Activated T-cell treated with anti-CD3 and anti-CD28 coated beads, Interleukin-2, amount 50 U/mL, for 4 hours (primary cell): ENCODE measurements around the gene ZNF519. TPM values are rescaled to one million over a fixed set of nuclear protein-coding genes. Genes with fewer than 3 reads are reported as not detected.
"Not testable (repeated sequence)": the region's sequence is repeated elsewhere in the genome, so short reads cannot be mapped to it uniquely, and the experiment has no call there.

ENCODE experiments used
- ATAC-seq, 2 donors: fragments of 200-7000 bp; cut with Tn5 transposase; one replicate each; pipeline ENCODE4 v1.10.0; 2021
- DNase-seq: peaks from one replicate; pipeline ENCODE4 v3.0.0-alpha.2; 2020
- H3K27me3 Mint-ChIP-seq: one replicate; pipeline ENCODE4 v1.8.0; 2021; ENCODE audit warnings: low read depth, mixed read lengths
- H3K36me3 Mint-ChIP-seq: one replicate; pipeline ENCODE4 v1.8.0; 2022; ENCODE audit warnings: mixed read lengths; ENCODE audit not compliant: insufficient read depth
- H3K4me1 Mint-ChIP-seq: one replicate; pipeline ENCODE4 v1.8.0; 2021; ENCODE audit warnings: low read depth, mixed read lengths
- H3K4me3 Mint-ChIP-seq: one replicate; pipeline ENCODE4 v1.8.0; 2021; ENCODE audit warnings: mild to moderate bottlenecking, moderate library complexity, mixed read lengths
- H3K9me3 Mint-ChIP-seq: one replicate; pipeline ENCODE4 v1.8.0; 2021; ENCODE audit warnings: mixed read lengths
- total RNA-seq, 3 donors: library from RNA; stranded (reverse); gene quantifications; one replicate each; pipeline ENCODE4 v1.2.1, GENCODE V29; 2021

The ZNF519 gene
- 1 to 10 TPM; 5.1 to 9.5 (median 6.6) TPM for total RNA-seq

- peak; percentile 79 for DNase-seq
- peak within 1 kb of the TSS; percentile 92 for H3K4me3 Mint-ChIP-seq
- peak; percentile 100 for ATAC-seq
- not testable (repeated sequence) for H3K36me3 Mint-ChIP-seq, H3K9me3 Mint-ChIP-seq, H3K4me1 Mint-ChIP-seq, H3K27me3 Mint-ChIP-seq
Observed at GRCh38 chr18:14132271-14132700, at the start of gene ZNF519. Gene ZNF519 (minus strand): TSS chr18:14132435. CDS start chr18:14132277, 158 bp downstream.

GRCh38 chr18:14179306-14179705, 47.1 kb upstream of the ZNF519 start:
- peaks cover 6% of the 10 kb centered on the region for H3K4me1 Mint-ChIP-seq
- ATAC-seq (peak; percentile 35 to 39), DNase-seq (no peak)
- no peaks in the 10 kb centered on the region for H3K9me3 Mint-ChIP-seq
- H3K4me3 Mint-ChIP-seq, result peak overlapping the region; percentile 88
- H3K36me3 Mint-ChIP-seq, result no peaks in the 10 kb centered on the region
- no peaks in the 10 kb centered on the region for H3K27me3 Mint-ChIP-seq

GRCh38 chr18:14178321-14179196, 46.3 kb upstream of the ZNF519 start:
- H3K4me1 Mint-ChIP-seq, result not testable (repeated sequence)
- peak; percentile 67 for DNase-seq
- peak; percentile 85 to 87 for ATAC-seq

GRCh38 chr18:14177540-14178320, 45.5 kb upstream of the ZNF519 start:
- H3K4me1 Mint-ChIP-seq, DNase-seq, H3K27me3 Mint-ChIP-seq, H3K9me3 Mint-ChIP-seq, H3K36me3 Mint-ChIP-seq, ATAC-seq: not testable (repeated sequence)
- H3K4me3 Mint-ChIP-seq, result peak overlapping the region; percentile 88

More at GRCh38 chr18:14178321-14179196, 46.3 kb upstream of the ZNF519 start:
- not testable (repeated sequence) for H3K36me3 Mint-ChIP-seq, H3K9me3 Mint-ChIP-seq, H3K27me3 Mint-ChIP-seq
- H3K4me3 Mint-ChIP-seq, result peak overlapping the region; percentile 88

GRCh38 chr18:14175404-14175803, 43.2 kb upstream of the ZNF519 start:
- not testable (repeated sequence) for DNase-seq, H3K4me3 Mint-ChIP-seq, H3K27me3 Mint-ChIP-seq, H3K9me3 Mint-ChIP-seq, H3K36me3 Mint-ChIP-seq, ATAC-seq, H3K4me1 Mint-ChIP-seq

GRCh38 chr18:14174706-14175085, 42.5 kb upstream of the ZNF519 start:
- Mint-ChIP-seq H3K27me3 (no peaks in the 10 kb centered on the region), H3K36me3 (no peaks in the 10 kb centered on the region), H3K9me3 (no peaks in the 10 kb centered on the region), H3K4me3 (no peak overlapping the region), H3K4me1 (peaks cover under 1% of the 10 kb centered on the region)
- ATAC-seq (no peak), DNase-seq (no peak)

- not testable (repeated sequence) for H3K27me3 Mint-ChIP-seq, DNase-seq, H3K4me3 Mint-ChIP-seq, ATAC-seq, H3K9me3 Mint-ChIP-seq, H3K36me3 Mint-ChIP-seq, H3K4me1 Mint-ChIP-seq
Observed at GRCh38 chr18:14174002-14174705, 41.9 kb upstream of the ZNF519 start.

- H3K36me3 Mint-ChIP-seq, H3K4me3 Mint-ChIP-seq: not testable (repeated sequence)
- peak in 1 of 2 donors; percentile 29 for ATAC-seq
Observed at GRCh38 chr18:14173116-14173951, 41.1 kb upstream of the ZNF519 start.

GRCh38 chr18:14172142-14173115, 40.2 kb upstream of the ZNF519 start:
- H3K36me3 Mint-ChIP-seq, H3K9me3 Mint-ChIP-seq, H3K4me3 Mint-ChIP-seq, H3K4me1 Mint-ChIP-seq, H3K27me3 Mint-ChIP-seq, ATAC-seq, DNase-seq: not testable (repeated sequence)

More at GRCh38 chr18:14173116-14173951, 41.1 kb upstream of the ZNF519 start:
- not testable (repeated sequence) for DNase-seq, H3K27me3 Mint-ChIP-seq, H3K9me3 Mint-ChIP-seq, H3K4me1 Mint-ChIP-seq

GRCh38 chr18:14171301-14172141, 39.3 kb upstream of the ZNF519 start:
- not testable (repeated sequence) for ATAC-seq, H3K9me3 Mint-ChIP-seq, H3K36me3 Mint-ChIP-seq, H3K27me3 Mint-ChIP-seq, H3K4me3 Mint-ChIP-seq, H3K4me1 Mint-ChIP-seq, DNase-seq

- H3K27me3 Mint-ChIP-seq, H3K4me1 Mint-ChIP-seq, H3K9me3 Mint-ChIP-seq, ATAC-seq, H3K36me3 Mint-ChIP-seq, H3K4me3 Mint-ChIP-seq, DNase-seq: not testable (repeated sequence)
Observed at GRCh38 chr18:14170367-14171036, 38.3 kb upstream of the ZNF519 start.

GRCh38 chr18:14162915-14163314, 30.7 kb upstream of the ZNF519 start:
- H3K9me3 Mint-ChIP-seq, DNase-seq, H3K36me3 Mint-ChIP-seq, ATAC-seq, H3K4me3 Mint-ChIP-seq, H3K4me1 Mint-ChIP-seq: not testable (repeated sequence)
- peaks cover 27% of the 10 kb centered on the region for H3K27me3 Mint-ChIP-seq
